IPS-NIHi11 (cell line): ENCODE data around the gene ABHD2.

ENCODE experiments used
- DNase-seq: peaks from one replicate; pipeline ENCODE4 v3.0.0; 2012; ENCODE audit warnings: mixed read lengths, low spot score

ABHD2 gene

DNA sequence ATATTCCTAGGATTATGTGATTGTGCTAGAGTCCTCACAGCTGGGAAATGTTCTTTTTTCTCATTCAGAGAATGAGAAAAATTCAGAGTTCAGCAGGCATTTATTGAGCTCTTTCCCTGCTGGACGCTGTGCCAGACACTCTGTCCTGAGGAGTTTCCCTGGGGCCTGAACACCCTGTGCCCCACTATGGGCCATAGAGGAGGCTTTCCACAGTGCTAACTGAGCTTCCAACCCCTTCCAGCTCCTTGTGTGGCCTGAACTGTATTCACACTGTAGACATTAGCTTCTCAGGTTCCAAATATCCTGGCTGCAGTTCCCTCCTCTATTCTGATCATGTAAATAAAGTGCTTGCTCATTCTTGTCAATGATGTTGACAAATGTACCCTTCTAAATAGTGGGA lies 10.0 kb downstream of the ABHD2 start:
- no peak for DNase-seq

GRCh38 chr15:89099968-89100367 lies 11.7 kb downstream of the ABHD2 start:
- no peak for DNase-seq

GRCh38 chr15:89101302-89102193 lies 13.3 kb downstream of the ABHD2 start:
- peak; percentile 56 for DNase-seq

GRCh38 chr15:89103481-89104171 lies 15.4 kb downstream of the ABHD2 start:
- DNase-seq: no peak

- no peak for DNase-seq
Measured at GRCh38 chr15:89104172-89104564, 15.9 kb downstream of the ABHD2 start.

GRCh38 chr15:89105147-89105546 lies 16.9 kb downstream of the ABHD2 start:
- no peak for DNase-seq

- DNase-seq: no peak
Measured at GRCh38 chr15:89106200-89106599, 17.9 kb downstream of the ABHD2 start.

DNA sequence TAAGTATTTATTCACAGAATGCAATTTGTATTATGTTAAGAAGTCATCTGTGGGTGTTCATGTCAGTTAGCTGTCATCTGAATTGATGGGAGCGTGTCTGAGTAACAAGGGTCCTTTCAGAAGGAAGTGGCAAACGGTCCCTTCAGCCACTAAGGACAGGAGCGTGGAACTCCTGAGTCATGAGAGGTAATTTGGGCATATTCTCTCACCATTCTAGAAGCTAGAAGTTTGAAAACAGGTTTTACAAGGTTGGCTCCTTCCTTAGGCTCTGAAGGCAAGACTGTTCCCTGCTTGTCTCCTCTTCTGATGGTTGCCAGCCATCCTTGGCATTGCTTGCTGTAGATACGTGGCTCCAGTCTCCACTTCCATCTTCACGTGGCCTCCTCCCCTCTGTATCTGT lies 19.7 kb downstream of the ABHD2 start:
- no peak for DNase-seq

DNA sequence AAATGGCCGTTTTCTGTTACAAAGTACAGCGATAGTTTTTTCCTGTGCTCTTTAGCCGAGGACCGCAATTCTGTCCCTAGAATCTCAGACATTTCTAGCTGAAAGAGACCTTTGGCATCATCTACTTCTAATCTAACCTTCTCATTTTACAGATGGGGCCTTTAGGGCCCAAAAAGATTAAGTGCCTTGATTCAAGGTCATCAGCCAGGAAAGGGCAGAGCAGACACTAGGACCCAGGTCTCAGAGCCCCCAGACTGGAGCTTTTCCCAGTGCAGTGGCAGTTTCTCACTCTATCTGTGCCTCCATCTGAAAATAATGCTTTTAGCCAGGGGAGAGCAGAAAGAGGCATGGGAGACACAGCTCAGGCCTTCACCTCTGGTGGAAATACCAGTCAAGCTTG lies 20.6 kb downstream of the ABHD2 start:
- DNase-seq: no peak

GRCh38 chr15:89109238-89109637 lies 21.0 kb downstream of the ABHD2 start:
- DNase-seq: no peak

DNA sequence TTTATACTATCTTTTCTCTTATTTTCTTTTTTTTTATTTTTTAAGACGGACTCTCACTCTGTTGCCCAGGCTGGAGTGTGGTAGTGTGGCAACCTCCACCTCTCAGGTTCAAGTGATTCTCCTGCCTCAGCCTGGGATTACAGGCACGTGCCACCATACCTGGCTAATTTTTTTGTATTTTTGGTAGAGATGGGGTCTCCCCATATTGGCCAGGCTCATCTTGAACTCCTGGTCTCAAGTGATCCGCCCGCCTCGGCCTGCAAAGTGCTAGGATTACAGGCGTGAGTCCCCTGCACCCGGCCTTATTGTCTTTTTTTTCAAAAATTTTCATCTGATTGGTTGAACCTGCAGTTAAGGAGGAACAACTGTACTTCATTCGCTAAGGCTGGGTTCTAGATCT lies 21.8 kb downstream of the ABHD2 start:
- DNase-seq: no peak

DNA sequence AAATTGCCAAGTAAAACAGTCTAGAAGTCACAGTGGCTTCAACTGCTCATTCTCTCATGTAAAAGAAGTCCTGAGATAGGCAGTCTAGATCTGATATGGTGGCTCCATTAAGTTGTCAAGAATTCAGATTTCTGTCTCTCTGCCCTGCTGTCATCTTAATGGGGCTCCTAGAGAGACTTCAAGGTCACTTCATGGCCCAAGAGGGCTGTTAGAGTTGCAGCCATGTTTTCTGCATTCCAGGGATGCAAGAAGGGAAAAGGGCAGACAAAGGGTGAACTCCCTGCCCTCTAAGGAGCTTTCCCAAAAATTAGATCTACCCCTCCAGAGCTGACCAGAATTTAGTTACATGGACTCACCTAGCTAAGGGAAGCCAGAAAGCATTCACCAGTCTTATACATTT lies 23.1 kb downstream of the ABHD2 start:
- DNase-seq: no peak

- DNase-seq: no peak
Measured at GRCh38 chr15:89111961-89112340, 23.7 kb downstream of the ABHD2 start.

DNA sequence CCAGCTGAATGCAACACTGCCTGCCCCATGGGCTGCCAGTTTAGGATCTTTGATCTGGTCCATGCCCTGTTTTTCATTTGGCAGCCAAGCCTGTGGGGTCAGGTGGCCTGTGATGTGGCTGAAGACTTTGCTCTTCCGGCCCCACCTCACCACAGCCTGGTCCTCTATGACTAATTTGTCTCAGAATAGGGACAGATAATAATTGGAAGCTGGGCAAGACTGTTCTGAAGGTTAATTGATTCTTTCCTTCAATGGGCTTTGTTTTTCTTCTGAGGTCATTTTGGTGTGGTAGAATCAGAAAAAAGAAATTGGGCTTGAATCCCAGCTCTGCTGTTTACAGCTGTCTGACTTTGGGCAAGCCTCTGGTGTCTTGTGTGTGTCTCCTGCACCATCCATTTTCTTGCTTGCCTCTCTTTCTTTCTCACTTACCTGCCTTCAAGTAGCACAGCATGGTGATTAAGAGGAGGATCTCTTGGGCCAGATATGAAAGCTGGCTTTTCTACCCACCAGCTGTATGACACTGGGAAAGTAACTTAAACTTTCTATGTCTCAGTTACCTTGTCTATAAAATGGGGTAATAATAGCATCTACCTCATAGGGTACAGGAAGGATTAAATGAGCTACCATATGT lies 24.2 kb downstream of the ABHD2 start:
- no peak for DNase-seq

GRCh38 chr15:89113296-89114024 lies 25.2 kb downstream of the ABHD2 start:
- DNase-seq: no peak

- peak; percentile 19 for DNase-seq
Measured at GRCh38 chr15:89114990-89115389, 26.7 kb downstream of the ABHD2 start.

GRCh38 chr15:89115547-89115946 lies 27.3 kb downstream of the ABHD2 start:
- no peak for DNase-seq

GRCh38 chr15:89116404-89116803 lies 28.1 kb downstream of the ABHD2 start:
- no peak for DNase-seq

DNA sequence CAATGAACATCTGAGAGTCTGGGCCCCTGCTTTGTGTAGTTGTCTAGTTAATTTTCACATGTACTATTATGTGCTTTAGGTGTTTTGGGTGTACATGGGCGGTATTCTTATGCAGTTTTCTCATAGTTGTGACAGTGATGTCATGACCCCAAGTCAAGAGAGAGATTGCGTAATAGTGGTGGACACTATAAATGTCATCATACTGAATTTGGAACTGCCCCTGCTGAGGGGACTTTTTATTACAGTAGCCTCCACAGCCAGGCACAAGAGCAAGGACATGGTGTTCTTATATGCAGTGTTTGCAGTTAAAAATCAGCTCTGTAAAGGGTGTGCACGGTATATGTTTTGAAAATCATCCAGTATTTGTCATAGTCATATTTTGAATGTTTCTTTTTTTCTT lies 29.5 kb downstream of the ABHD2 start:
- no peak for DNase-seq

GRCh38 chr15:89118481-89118989 lies 30.3 kb downstream of the ABHD2 start:
- DNase-seq: no peak

- DNase-seq: no peak
Measured at GRCh38 chr15:89119489-89120478, 31.5 kb downstream of the ABHD2 start.
